ENCODE data around the gene FRZB.
"Not testable (repeated sequence)": the region's sequence is repeated elsewhere in the genome, so short reads cannot be mapped to it uniquely, and the experiment has no call there.

The FRZB gene

DNA sequence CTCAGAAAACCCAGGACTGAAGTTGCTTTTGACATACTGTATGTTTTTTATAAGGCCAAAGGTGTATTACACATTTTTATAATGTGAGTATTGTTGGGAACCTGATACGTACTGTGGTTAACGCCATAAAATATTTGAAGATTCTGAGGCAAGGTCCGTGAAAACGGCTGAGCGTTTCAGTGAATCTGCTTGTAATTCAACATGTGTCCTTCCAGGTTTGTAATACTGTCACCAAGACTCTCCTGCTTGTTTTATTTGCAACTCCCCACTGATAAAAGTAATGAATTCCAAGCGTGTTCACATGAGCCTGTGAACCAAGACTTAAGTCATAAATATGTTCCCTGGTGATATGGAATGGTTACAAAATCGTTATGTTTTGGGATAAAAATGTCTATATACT is 23.9 kb upstream of the FRZB start:
- DNase-seq, result no peak

DNA sequence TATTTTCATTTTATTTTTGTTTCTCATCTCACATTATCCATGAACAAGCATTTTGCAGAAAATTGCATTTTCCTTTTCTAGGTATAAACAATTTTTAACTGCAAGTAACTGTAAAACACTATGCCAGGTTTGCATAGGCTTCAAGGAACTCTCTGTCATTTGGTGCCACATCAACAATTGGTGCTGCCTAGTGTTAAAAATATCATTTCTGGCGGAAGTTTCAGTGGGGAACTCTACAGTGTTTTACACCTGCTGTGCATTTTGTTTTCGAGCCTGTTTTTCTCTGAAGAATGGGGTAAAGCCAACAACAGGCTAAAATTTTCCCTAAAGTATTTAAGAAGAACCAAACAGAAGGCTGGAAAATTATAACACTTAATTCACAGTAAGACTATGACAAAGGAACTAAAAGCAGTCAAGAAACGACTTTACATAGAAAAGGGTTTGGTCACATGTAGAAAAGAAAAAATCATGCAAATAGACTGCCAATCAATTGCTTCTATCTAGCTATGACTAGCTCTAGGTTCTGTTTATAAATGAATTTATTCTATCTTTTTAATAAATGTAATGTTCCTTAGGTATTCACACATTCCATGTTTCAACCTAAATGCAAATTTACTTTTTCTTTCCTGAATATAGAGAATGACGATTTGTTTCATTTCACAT is 21.4 kb upstream of the FRZB start:
- DNase-seq, result no peak

DNA sequence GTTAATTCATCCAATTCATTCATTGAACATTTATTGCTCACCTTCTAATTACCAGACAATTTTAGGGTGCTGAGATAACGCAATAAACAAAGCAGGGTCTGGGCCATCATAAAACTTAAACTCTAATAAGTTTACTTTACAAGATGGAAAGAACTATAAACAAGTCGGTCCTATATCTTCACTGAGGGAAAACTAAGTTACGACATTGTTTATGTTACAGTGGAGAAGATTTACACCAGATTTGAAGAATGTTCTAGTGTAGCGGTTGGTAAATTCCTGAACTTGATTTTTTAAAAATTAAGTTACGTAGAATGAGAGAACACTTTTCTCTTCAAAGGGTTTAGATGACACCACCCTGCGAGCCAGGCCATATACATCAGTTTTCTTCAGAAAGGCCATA is 20.7 kb upstream of the FRZB start:
- no peak for DNase-seq

- no peak for DNase-seq
These were observed 19.3 kb upstream of the FRZB start for GRCh38 chr2:182885771-182886170.

DNA sequence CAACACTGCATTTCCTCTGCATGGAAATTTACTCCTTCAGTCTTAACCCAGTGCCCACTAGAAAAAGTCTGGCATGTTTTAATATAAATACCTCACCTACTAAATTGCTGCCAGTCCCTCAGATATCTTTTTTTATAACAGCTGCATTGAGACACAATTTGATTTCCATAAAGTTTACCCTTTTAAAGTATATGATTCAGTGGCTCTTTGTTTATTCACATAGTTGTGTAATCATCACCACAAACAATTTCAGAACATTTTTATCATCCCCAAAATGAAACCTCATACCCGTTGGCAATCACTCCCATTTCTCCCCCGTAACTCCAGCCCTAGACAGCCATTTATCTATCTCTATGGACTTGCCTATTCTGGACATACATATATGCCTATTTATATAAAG is 17.0 kb upstream of the FRZB start:
- DNase-seq, result no peak

DNA sequence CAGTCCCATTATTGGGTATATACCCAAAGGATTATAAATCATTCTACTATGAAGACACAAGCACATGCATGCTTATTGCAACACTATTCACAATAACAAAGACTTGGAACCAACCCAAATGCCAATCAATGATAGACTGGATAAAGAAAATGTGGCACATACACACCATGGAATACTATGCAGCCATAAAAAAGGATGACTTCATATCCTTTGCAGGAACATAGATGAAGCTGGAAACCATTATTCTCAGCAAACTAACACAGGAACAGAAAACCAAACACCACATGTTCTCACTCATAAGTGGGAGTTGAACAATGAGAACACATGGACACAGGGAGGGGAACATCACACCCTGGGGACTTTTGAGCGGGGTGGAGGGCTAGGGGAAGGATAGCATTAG is 13.7 kb upstream of the FRZB start:
- DNase-seq, result not testable (repeated sequence)

- DNase-seq, result not testable (repeated sequence)
These were observed 10.2 kb upstream of the FRZB start for GRCh38 chr2:182876653-182877052.

DNA sequence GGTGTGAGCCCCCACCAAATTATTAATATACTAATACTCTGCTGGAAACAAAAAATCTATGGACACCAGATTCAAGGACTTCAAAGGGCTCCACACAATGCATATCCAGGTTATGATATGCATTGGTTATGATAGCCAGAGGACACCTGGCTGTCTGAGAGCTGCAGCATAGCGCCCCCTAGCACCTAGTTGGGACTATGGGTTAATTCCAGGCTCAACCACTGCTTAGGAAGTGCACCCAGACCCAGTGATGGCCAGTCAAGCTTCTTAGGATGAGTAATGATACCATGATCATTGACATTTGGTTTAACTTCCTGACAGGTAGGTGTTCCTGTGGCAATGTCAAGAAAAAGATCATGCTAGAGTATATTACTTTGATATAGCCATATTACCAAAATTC is 3.8 kb upstream of the FRZB start:
- DNase-seq, result no peak

DNA sequence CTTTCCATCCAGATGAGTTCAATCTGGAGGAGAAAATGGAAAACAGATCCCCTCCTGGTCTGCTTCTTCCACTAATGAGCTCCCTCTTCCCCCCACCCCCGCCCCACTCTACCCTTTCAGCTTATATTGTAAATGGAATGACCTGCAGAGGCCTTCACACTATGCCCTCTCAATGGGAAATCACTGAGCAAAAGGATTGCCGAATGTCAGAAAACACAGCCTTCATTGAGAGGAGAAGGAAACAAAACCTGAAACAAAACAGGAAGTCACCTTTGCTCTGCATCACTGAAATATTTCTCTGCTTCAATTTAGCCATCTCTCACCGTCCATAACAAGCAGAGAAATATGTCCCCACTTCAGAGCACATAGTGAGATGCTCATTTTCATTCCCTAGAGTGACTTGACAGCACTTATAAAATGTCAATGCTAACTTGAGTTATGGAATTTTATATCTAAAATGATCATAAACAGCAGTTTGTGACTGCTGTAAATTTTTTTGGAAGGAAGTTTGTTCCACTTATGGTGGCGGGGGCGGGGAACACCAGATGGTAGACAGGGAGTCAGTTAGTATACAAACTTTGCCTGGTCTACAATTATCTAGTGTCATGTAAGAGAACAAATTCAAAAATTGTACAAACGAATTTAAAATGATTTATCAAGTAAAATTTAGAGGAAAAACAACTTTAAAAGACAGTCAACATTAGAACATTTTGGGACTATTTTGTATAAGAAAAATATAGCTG is 1.8 kb upstream of the FRZB start:
- DNase-seq, result no peak

DNA sequence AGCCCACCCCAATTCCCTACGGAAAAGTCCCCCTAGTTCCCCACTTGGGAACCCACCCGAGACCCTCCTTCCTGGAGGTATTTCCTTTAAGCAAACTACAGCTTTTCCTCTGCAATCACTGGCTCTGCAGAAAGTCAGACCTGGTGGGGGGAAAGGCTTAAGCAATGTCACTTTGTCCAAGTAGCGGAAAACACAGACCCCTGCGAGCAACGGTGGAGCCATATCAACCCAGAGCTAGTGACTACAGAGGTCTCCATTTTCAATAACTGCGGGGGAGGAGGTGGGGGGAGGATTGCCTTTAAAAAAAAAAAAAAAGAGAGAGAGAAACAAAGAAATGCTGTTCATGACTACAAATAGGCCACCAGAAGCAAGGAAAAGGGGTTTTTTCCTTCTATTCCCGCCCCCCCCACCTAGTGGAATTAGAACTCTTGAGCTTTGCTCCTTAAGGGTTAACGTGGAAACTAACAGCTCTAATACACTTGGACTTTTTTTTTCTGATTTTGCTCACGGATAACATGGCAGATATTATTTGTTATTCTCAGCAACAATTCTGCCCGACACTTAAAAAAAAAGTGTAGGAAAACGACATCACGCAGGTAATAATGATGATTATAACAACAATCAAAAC is 1.1 kb upstream of the FRZB start:
- DNase-seq, result no peak

DNA sequence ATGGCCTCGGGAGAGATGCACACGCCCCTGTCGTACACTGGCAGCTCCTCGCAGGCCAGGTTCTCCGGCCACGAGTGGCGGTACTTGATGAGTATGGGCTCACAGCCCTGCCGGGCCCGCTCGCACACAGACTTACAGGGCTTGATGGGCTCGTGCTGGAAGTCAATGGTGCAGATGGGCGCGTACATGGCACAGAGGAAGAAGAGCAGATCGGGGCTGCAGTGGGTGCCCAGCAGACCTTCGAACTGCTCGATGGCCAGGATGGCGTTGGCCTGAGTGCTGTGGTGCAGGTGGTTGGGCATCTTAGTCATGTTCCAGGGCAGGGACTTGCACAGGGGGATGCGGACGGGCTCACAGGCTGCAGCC is 359 bp downstream of the FRZB start:
- DNase-seq, result no peak

GRCh38 chr2:182864949-182865570 is 1.4 kb downstream of the FRZB start:
- no peak for DNase-seq

DNA sequence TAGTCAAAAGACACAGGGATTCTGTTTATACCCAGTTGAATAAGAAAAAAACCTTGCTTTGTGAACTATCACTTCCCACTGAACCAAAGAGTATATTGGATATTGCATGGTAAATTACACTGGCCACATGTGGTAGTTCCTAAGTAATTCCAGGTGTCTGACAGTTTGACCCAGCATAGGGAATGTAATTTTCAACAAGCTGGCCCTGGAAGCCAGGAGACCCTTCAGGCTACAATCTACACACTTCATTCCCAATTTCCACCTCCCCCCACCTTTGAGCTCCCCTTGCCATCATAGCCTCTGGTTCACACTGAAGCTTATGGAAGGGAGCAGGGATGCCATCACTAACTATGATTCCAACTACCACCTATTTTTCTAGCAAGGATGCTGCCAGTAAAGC is 2.8 kb downstream of the FRZB start:
- DNase-seq, result no peak

DNA sequence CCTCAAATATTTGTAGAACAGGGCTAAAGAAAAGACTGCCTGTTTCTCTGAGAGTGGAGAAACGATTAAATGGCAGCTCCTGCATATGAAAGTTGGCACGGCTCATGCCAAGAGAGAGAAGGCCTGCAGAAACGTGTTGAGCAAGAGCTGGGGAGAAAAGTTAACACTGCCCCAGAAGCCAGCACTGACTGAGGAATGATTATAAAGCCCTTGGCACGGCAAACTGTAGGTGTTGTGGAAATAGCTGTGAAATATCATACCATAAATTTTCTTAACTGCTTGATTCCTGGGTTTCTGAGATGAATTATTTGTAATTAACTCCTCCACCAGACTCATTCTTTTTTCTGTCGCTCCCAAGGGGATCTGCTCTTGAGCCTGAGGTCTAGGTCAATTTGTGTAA is 4.3 kb downstream of the FRZB start:
- no peak for DNase-seq

- no peak for DNase-seq
These were observed 5.6 kb downstream of the FRZB start for GRCh38 chr2:182860858-182861257.

DNA sequence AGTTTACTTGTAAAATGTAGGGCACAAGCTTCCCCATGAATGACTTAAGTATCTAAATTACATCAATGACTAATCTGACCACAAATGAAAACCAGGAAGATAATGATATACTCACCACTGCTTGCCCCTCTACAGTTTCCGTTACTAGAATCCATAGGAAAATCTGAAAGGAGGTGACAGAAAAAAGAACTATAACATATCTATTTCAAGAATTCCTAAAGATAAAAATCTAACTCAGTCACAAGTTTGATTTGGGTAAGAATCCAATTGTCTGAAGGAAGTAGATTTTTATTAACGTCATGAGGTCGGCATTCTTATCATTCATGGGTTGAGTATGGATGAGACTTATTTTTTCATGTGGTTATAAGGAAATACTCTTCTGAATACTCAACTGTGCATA is 7.8 kb downstream of the FRZB start:
- DNase-seq, result no peak

DNA sequence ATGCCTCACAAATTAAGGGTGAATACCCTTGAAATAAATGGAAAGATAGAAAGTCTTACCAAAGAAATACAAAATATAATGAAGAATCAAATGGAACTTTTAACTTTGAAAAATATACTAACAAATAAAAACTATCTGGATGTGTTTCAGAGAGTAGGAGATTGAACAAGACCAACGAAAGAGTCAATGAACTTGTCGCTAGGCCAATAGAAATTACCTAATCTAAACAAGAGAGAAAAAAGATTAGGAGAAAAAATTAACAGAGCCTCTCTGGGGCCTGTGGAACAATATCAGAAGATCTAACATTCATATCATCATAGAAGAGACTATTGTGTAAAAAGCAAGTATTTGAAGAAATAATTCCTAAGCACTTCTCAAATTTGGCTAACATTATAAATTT is 11.1 kb downstream of the FRZB start:
- DNase-seq, result no peak

GRCh38 chr2:182854375-182855105 is 11.9 kb downstream of the FRZB start:
- no peak for DNase-seq

DNA sequence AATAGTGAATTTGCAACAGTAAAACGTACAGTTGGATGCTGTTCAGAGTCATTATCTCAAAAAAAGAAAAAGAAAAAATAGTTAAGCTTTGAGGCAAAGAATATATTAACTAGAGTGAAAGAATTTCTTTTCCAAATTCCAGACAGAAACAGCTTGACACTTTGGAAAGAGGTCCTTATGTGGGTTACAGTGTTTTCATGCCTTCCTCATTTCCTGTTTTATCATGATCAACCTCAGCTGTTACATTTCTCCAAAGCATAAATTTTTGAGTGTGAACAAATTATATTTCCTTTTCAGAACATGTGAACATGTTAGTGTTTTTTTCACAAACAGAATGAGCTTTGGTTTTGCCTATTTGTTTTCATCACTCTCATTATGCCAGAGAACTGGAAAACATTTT is 13.6 kb downstream of the FRZB start:
- DNase-seq, result no peak

GRCh38 chr2:182852090-182852489 is 14.3 kb downstream of the FRZB start:
- DNase-seq, result peak; percentile 80

GRCh38 chr2:182845794-182846417 is 20.5 kb downstream of the FRZB start:
- no peak for DNase-seq

DNA sequence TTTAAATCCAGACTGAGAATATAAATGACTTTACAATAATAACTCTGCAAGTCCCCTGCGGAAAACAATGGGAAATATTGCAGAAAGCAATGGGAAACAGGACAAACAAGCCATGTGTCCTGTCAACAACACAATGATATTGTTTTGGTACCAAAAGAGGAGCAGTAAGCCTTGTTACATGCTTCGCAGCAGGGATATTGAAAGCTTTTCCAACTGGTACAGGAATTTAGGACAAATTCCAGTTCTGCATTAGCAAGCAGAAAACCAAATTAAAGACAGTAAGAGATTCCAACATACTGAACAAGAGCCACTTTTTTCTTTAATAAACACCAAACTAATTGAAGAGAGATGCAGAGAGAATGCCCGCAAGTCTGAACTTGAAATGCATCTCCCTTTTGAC is 30.0 kb downstream of the FRZB start:
- DNase-seq, result no peak

- no peak for DNase-seq
These were observed 32.1 kb downstream of the FRZB start for GRCh38 chr2:182834293-182834692.
